Natural killer cell (primary cell): ENCODE results near the gene AGBL2. TPM values are rescaled to one million over a fixed set of nuclear protein-coding genes. Genes with fewer than 3 reads are reported as not detected.

Source experiments
- ATAC-seq, 3 donors: fragments of 150-1000 bp in 2 of 3; fragments of 200-7000 bp in 1 of 3; cut with Tn5 transposase; 1 replicate in 1 of 3; 2 replicates in 2 of 3; pipeline ENCODE4 v1.10.0; 2021; ENCODE audit warnings: mild to moderate bottlenecking in 2 of 3, moderate library complexity in 2 of 3
- DNase-seq, 2 donors: peaks; one replicate each; pipeline versions ENCODE4 v3.0.0 to v3.0.0-alpha.2; 2013 to 2021; ENCODE audit warnings: mixed read lengths in 1 of 2
- H3K27ac ChIP-seq: one replicate; pipeline ENCODE4 v1.5.1; 2013; ENCODE audit warnings: mild to moderate bottlenecking, low read length
- H3K27me3 ChIP-seq: one replicate; pipeline ENCODE4 v1.6.1; 2013; ENCODE audit warnings: low read length; ENCODE audit not compliant: control insufficient read depth, insufficient read depth
- H3K36me3 ChIP-seq: one replicate; pipeline ENCODE4 v1.6.1; 2013; ENCODE audit warnings: low read length; ENCODE audit not compliant: control insufficient read depth, insufficient read depth
- H3K4me1 ChIP-seq: one replicate; pipeline ENCODE4 v1.6.1; 2013; ENCODE audit warnings: low read length; ENCODE audit not compliant: control insufficient read depth, insufficient read depth
- H3K4me3 ChIP-seq: one replicate; pipeline ENCODE4 v1.5.1; 2013; ENCODE audit warnings: low read length
- H3K9me3 ChIP-seq: one replicate; pipeline ENCODE4 v1.6.1; 2013; ENCODE audit warnings: low read length; ENCODE audit not compliant: control insufficient read depth, insufficient read depth
- H3K27ac Mint-ChIP-seq, 2 donors: one replicate each; pipeline ENCODE4 v1.8.0; 2022; ENCODE audit warnings: mild to moderate bottlenecking in 2 of 2, mixed read lengths in 2 of 2, moderate library complexity in 1 of 2
- H3K27me3 Mint-ChIP-seq, 2 donors: one replicate each; pipeline ENCODE4 v1.8.0; 2022; ENCODE audit warnings: low read depth in 2 of 2, mixed read lengths in 2 of 2
- H3K36me3 Mint-ChIP-seq: one replicate; pipeline ENCODE4 v1.8.0; 2022; ENCODE audit warnings: mixed read lengths
- H3K4me1 Mint-ChIP-seq, 2 donors: one replicate each; pipeline ENCODE4 v1.8.0; 2022; ENCODE audit warnings: mixed read lengths in 2 of 2
- H3K4me3 Mint-ChIP-seq: one replicate; pipeline ENCODE4 v1.8.0; 2022; ENCODE audit warnings: mild to moderate bottlenecking, moderate library complexity, mixed read lengths
- H3K9me3 Mint-ChIP-seq, 2 donors: one replicate each; pipeline ENCODE4 v1.8.0; 2022; ENCODE audit warnings: mixed read lengths in 2 of 2
- CTCF ChIP-seq: fragments of 200-600 bp; IDR thresholded peaks from one replicate; pipeline ENCODE4 v1.8.0; 2022; ENCODE audit warnings: antibody characterized with exemption
- whole genome bisulfite sequencing: methylation state at CpG from one replicate; pipeline ENCODE4 v1.1.7; 2013; ENCODE audit warnings: missing lambda C conversion rate; ENCODE audit not compliant: insufficient coverage; 5-methylcytosine and 5-hydroxymethylcytosine counted together
- intact Hi-C: fragments of 100-400 bp; cut with micrococcal nuclease; formaldehyde crosslinking; loops from one replicate; pipeline ENCODE4 v1.14.2; 2022
- total RNA-seq, 4 donors: library from RNA; stranded (reverse); fragments of 120-200 nt in 1 of 4; gene quantifications; one replicate each; pipeline versions ENCODE4 v1.2.3 to v1.2.4, GENCODE V29; 2013 to 2022

Gene AGBL2
- total RNA-seq, 3 donors from 2014 or later (not counting 1 experiment from before 2014, with no cell fraction given) = 6.1 to 8.5 (median 8.2) TPM

DNA sequence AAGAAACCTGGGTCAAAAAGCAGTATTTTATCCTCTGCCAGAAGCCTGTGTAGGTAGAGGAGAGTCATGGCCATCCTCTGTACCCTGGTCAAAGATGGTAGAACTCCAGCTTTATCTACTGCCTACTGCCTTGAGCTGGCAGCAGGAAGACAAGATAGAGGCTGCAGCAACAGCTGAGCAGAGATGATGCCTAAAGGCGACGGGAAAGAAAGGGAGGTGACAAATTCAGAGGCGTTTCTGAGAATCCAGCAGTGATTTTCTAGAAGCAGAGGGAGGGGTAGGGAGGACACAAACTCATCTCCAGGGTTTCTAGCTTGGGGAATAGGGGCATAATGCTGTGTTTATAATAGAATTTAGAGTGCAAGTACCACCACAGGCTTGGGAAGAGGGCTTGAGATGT, 105.5 kb downstream of the AGBL2 start:
- intact Hi-C loops = no loop called here

More for the DNA sequence above, 105.5 kb downstream of the AGBL2 start:
- H3K9me3 Mint-ChIP-seq = no peaks in the 10 kb centered on the region
- no peak for TF ChIP-seq CTCF
- peaks cover 0 to 5% of the 10 kb centered on the region in 2 donors for H3K4me1 Mint-ChIP-seq
- Histone ChIP-seq H3K27me3 (no peaks in the 10 kb centered on the region), H3K9me3 (no peaks in the 10 kb centered on the region), H3K4me3 (no peak overlapping the region), H3K27ac (no peak overlapping the region), H3K36me3 (no peaks in the 10 kb centered on the region), H3K4me1 (peaks cover 6% of the 10 kb centered on the region)
- H3K27ac Mint-ChIP-seq = no peak overlapping the region
- no peak overlapping the region for H3K4me3 Mint-ChIP-seq
- peaks cover 5% of the 10 kb centered on the region for H3K36me3 Mint-ChIP-seq
- ATAC-seq (no peak), DNase-seq (no peak)
- WGBS = 50% methylated on average over 3 of the region's 3 CpGs
- H3K27me3 Mint-ChIP-seq = peaks cover 0 to 15% of the 10 kb centered on the region in 2 donors

Other genes starting within 250 kb of the AGBL2 start
- gene CELF1, start 162.2 kb downstream of the AGBL2 start, total RNA-seq = 100 to 1,000 TPM; 128 to 168 (median 162) TPM
- gene PTPMT1, start 149.8 kb downstream of the AGBL2 start, total RNA-seq = 10 to 100 TPM; 19.4 to 28.6 (median 20.4) TPM
- 10 to 100 TPM; 17.7 to 24.1 (median 20.9) TPM for gene KBTBD4, start 136.4 kb downstream of the AGBL2 start, total RNA-seq
- gene NDUFS3, start 136.3 kb downstream of the AGBL2 start, total RNA-seq = 100 to 1,000 TPM; 114 to 138 (median 115) TPM
- gene FAM180B, start 128.7 kb downstream of the AGBL2 start, total RNA-seq = under 1 TPM in 1 of 3 donors, not detected in 2; 0.25 TPM
- 1 to 10 TPM in 2 of 3 donors, under 1 TPM in 1; 0.78 to 2.0 (median 1.3) TPM for gene C1QTNF4, start 121.0 kb downstream of the AGBL2 start, total RNA-seq
- gene MTCH2, start 72.8 kb downstream of the AGBL2 start, total RNA-seq = 10 to 100 TPM; 25.0 to 32.4 (median 31.4) TPM
- gene FNBP4, start 52.0 kb upstream of the AGBL2 start, total RNA-seq = 100 to 1,000 TPM; 205 to 252 (median 214) TPM
- 10 to 100 TPM; 36.6 to 53.3 (median 43.5) TPM for gene NUP160, start 133.0 kb upstream of the AGBL2 start, total RNA-seq